Fibroblast of skin of left biceps (primary cell): ENCODE results near the gene FGF14.
A peak's percentile ranks its signal among the peaks of the same experiment; 100 is the strongest.

Experiments
- DNase-seq, 2 experiments: peaks; one replicate each; pipeline ENCODE4 v3.0.0-alpha.2; 2013; ENCODE audit warnings: low read depth in 2 of 2

FGF14 gene

GRCh38 chr13:102310691-102311418 lies 91.0 kb downstream of the FGF14 start:
- no peak for DNase-seq

GRCh38 chr13:102309110-102309509 lies 92.7 kb downstream of the FGF14 start:
- no peak for DNase-seq

GRCh38 chr13:102302534-102302933 lies 99.3 kb downstream of the FGF14 start:
- no peak for DNase-seq

GRCh38 chr13:102300379-102300778 lies 101.5 kb downstream of the FGF14 start:
- no peak for DNase-seq

- DNase-seq, result no peak
Measured at GRCh38 chr13:102299366-102299765, 102.5 kb downstream of the FGF14 start.

- no peak for DNase-seq
Measured at GRCh38 chr13:102298051-102298450, 103.8 kb downstream of the FGF14 start.

- DNase-seq, result no peak
Measured at GRCh38 chr13:102295316-102296048, 106.4 kb downstream of the FGF14 start.

- no peak for DNase-seq
Measured at GRCh38 chr13:102294407-102295018, 107.3 kb downstream of the FGF14 start.

GRCh38 chr13:102293723-102294122 lies 108.1 kb downstream of the FGF14 start:
- DNase-seq, result no peak

GRCh38 chr13:102291587-102292218 lies 110.1 kb downstream of the FGF14 start:
- no peak for DNase-seq

- no peak for DNase-seq
Measured at GRCh38 chr13:102289606-102290005, 112.2 kb downstream of the FGF14 start.

GRCh38 chr13:102286326-102286725 lies 115.5 kb downstream of the FGF14 start:
- peak in 1 of 2 experiments; percentile 25 for DNase-seq

GRCh38 chr13:102280366-102280765 lies 121.5 kb downstream of the FGF14 start:
- no peak for DNase-seq

GRCh38 chr13:102277286-102277685 lies 124.6 kb downstream of the FGF14 start:
- no peak for DNase-seq

GRCh38 chr13:102276404-102276803 lies 125.4 kb downstream of the FGF14 start:
- DNase-seq, result no peak

- DNase-seq, result no peak
Measured at GRCh38 chr13:102275969-102276368, 125.9 kb downstream of the FGF14 start.

GRCh38 chr13:102273111-102273510 lies 128.7 kb downstream of the FGF14 start:
- no peak for DNase-seq

- no peak for DNase-seq
Measured at GRCh38 chr13:102267191-102267590, 134.7 kb downstream of the FGF14 start.

- DNase-seq, result no peak
Measured at GRCh38 chr13:102261809-102262208, 140.0 kb downstream of the FGF14 start.

GRCh38 chr13:102261316-102261715 lies 140.5 kb downstream of the FGF14 start:
- no peak for DNase-seq

GRCh38 chr13:102260256-102260655 lies 141.6 kb downstream of the FGF14 start:
- no peak for DNase-seq

- DNase-seq, result no peak
Measured at GRCh38 chr13:102255409-102255808, 146.4 kb downstream of the FGF14 start.
